ELR (cell line): ENCODE measurements around the gene ZNF516.
A peak's percentile ranks its signal among the peaks of the same experiment; 100 is the strongest.

Source experiments
- DNase-seq: peaks from one replicate; pipeline ENCODE4 v3.0.0-alpha.2; 2015; ENCODE audit warnings: low read depth

The ZNF516 gene

DNA sequence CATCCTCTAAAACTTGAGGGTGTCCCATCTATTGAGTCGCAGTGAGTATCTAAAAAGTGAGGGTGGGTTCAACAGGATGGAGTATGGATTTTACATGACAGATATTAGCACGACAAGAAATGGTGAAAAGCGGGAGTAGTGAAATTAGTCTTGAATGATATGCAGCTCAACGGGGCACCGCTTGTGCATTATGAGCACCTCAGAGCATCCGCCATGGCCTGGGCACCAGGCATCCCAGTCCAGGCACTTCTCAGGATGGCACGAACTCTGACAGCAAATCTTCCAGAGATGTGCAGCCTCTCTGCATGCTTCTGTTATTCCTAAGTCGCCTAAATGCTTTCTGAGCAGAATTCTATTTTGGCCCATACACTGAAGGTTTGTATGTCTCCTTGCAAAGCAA, 57.1 kb downstream of the ZNF516 start:
- DNase-seq = no peak

DNA sequence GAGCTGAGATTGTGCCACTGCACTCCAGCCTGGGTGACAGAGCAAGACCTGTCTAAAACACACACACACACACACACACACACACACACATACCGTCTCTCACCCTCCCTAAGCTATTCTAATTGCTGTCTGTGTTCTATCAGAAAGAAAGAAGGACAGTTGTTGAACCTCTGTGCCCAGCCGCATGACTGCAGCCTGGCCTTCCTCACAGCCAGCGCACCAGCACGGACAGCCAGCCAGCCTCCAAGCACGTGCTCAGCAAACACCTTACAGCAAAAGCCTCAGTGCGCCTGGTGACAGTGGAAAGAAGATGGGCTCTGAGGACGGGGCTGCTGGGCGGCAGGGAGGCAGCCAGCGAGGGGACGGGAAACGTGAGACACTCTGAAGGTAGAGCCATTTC, 58.0 kb downstream of the ZNF516 start:
- no peak for DNase-seq

DNA sequence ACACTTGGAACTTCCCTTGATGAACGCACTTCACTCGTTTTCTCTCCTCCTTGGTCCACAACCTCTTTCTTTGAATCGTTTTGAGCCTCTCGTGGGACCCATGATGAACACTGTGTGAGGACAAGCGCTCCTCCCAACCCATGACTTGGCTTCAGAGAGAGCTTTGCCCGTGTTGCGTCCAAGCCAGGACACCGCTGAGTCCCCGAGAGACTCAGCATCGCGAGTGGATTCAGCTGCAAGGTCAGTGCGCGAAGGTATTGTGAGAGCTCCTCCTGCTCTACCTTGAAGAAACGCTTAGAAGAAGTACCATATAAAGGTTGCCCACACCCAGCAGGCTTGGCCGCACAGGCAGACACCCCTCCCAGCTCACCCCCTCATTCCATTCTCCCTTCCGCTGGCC, 58.7 kb downstream of the ZNF516 start:
- DNase-seq = no peak

- DNase-seq = no peak
Measured at GRCh38 chr18:76435316-76435989, 59.6 kb downstream of the ZNF516 start.

GRCh38 chr18:76434452-76434851, 60.6 kb downstream of the ZNF516 start:
- DNase-seq = no peak

DNA sequence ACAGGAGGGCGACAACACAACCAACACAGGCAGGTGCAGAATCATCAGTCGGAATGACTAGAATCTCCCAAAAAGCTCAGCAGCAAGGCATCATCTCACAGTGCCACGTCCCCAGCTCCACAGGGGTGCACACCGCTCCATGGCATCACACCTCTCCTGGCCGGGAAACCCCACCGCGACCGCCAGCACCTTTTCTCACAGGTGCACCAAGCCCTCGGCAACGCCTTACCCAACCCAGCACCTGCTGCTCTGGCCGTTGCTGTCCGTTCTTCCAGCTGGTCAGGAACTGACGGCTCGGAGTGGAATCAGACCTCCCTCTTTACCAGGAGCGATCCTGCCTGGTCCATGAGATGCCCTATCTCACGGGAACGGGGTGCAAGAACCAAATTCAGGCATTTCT, 61.3 kb downstream of the ZNF516 start:
- DNase-seq = no peak

- DNase-seq = no peak
Measured at GRCh38 chr18:76432970-76433767, 61.9 kb downstream of the ZNF516 start.

- DNase-seq = no peak
Measured at GRCh38 chr18:76432274-76432755, 62.7 kb downstream of the ZNF516 start.

- DNase-seq = no peak
Measured at GRCh38 chr18:76431437-76432273, 63.4 kb downstream of the ZNF516 start.

DNA sequence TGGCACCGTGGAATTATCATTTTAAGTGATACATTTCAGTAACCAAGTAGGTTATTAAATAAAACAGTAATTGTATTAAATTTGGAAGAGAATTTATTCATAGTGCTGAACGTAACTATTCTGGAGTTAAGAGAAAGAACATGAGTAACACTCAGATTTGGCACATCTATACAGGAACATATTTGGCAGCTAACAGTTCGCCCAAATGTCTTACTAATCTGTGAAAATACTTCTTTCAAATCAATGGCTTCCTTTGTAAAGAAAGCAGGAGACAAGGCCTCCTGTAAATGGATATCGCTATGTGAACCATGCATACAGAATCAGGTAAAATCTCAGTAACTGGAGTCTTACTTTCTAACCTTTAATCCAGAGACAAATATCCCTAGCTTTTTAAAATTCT, 64.4 kb downstream of the ZNF516 start:
- no peak for DNase-seq

GRCh38 chr18:76429262-76430126, 65.5 kb downstream of the ZNF516 start:
- DNase-seq = no peak

GRCh38 chr18:76428396-76429261, 66.4 kb downstream of the ZNF516 start:
- DNase-seq = no peak

DNA sequence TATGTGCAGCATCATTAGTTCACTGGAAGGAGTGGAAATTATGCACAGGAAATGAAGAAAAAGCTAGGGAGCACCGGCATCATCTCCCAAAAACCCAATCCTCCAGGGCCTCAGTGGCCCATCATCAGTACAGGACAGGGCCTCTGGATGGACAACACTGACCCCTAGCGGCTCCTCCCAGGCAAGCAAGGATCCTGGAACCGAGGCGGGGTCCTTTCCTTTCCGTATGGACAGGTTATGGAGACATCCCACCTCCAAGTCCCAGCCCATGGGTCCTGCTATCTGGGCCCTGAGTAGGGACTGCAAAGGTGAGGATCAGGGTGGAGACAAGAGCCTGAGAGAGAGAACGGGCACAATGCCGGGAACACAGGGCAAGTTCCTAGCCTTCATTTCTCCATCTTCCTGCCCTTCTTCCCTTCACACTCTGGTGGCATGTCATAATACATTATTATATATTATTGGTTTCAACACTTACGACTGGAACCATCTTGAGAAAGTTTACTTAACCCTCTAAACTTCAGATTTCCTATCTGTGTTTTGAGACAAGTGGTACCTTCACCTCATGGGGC, 68.2 kb downstream of the ZNF516 start:
- DNase-seq = peak; percentile 55

- DNase-seq = peak; percentile 17
Measured at GRCh38 chr18:76425146-76426131, 69.6 kb downstream of the ZNF516 start.

GRCh38 chr18:76422838-76423237, 72.2 kb downstream of the ZNF516 start:
- no peak for DNase-seq

GRCh38 chr18:76422121-76422520, 72.9 kb downstream of the ZNF516 start:
- no peak for DNase-seq

DNA sequence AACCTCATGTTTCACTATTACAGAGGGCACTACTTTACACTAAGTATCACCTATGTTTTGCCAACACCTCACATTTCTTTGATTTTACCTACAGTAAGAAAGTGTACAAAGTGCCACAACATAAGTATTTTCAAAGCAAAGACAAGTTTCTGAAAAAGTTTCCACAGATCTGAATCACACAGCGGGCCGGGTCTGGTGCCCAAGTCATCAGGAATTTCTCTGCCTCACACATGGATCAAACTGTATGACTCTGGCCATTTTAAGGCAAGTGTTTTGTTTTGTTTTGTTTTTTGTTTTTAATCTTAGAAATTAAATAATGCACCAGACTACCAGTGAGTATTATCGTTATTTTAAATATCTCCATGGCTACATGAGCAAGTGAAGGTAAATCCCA, 73.4 kb downstream of the ZNF516 start:
- no peak for DNase-seq

DNA sequence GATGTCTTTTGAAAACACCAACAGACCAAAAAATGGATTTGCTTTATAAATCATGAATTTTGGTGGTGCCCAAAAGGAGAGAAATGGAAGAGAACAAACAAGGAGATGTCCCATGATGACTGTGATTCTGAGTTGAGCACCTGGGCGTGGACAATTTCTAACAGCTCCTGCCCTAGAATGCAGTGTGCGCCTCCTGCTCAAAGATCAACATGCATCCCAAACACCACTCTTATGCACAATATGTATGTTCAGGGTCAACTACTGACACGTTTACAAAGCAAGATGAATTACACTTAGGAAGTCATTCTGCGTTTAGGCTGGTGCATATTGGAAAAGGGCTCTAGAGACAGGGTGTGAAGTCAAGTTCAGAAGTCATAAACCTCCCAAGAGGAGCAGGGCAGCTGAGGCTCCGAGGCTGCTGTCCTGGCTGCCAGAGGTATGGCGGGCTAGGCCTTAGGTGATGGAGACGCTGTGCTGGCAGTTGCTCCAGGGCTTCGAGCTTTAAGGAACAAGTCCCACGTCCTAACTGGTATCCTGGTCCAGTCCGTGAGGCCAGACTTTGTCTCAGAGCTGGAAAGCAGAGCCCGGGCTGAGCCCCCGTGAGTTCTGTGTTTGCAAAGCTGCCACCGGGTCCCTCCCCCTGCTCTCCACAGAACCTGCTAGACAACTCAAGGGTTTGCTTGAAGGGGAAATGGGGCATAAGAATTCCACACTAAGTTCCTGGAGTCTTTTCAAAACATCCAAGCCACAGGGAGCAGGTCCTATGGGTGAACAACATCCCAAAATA, 74.0 kb downstream of the ZNF516 start:
- DNase-seq = no peak
